HL-60 (cell line): ENCODE measurements around the gene HOXD13.

Experiments
- DNase-seq, 2 experiments: peaks; one replicate each; pipeline ENCODE4 v3.0.0-alpha.2; 2010 to 2020; ENCODE audit warnings: low read depth in 1 of 2, low spot score in 1 of 2
- H3K27ac ChIP-seq: fragments of 250-450 bp; sonication (Bioruptor Pico); replicated peaks from 2 replicates; pipeline ENCODE4 v1.5.1; 2020; ENCODE audit warnings: mild to moderate bottlenecking, moderate library complexity
- H3K27me3 ChIP-seq: fragments of 250-450 bp; sonication (Bioruptor Pico); 2 replicates; pipeline ENCODE4 v1.5.1; 2021; ENCODE audit warnings: mild to moderate bottlenecking, moderate library complexity; ENCODE audit not compliant: insufficient read depth, poor library complexity, severe bottlenecking
- H3K4me3 ChIP-seq: replicated peaks from 2 replicates; pipeline ENCODE4 v1.5.1; 2011; ENCODE audit warnings: mild to moderate bottlenecking, control low read depth, low read length; ENCODE audit not compliant: insufficient read depth
- CTCF ChIP-seq: IDR thresholded peaks from one replicate; pipeline ENCODE4 v1.5.1; 2011; ENCODE audit warnings: low read length, control low read depth, inconsistent platforms; ENCODE audit not compliant: insufficient read depth
- GABPA ChIP-seq: IDR thresholded peaks from 2 replicates; pipeline ENCODE4 v1.6.1; 2012; ENCODE audit warnings: low read depth
- POLR2AphosphoS5 ChIP-seq: IDR thresholded peaks from 2 replicates; pipeline ENCODE4 v1.6.1; 2012; ENCODE audit warnings: low read depth
- REST ChIP-seq: IDR thresholded peaks from 2 replicates; pipeline ENCODE4 v1.6.1; 2012; ENCODE audit warnings: low read depth; ENCODE audit not compliant: insufficient replicate concordance
- SPI1 ChIP-seq: IDR thresholded peaks from 2 replicates; pipeline ENCODE4 v1.6.1; 2012; ENCODE audit warnings: low read depth, mild to moderate bottlenecking, borderline replicate concordance

Gene HOXD13

GRCh38 chr2:176128982-176129796 lies 36.7 kb downstream of the HOXD13 start, which contains the start of gene HOXD8:
Gene HOXD8, plus strand, starts transcription at chr2:176129705. Its CDS starts 662 bp downstream, at chr2:176130367.
- Histone ChIP-seq H3K4me3 (0 out of 2 replicates have a peak within 1 kb of the TSS, but pooled peaks have one; percentile 14), H3K27me3 (peaks cover 84% of the 10 kb centered on the region), H3K27ac (no peak within 1 kb of the TSS)
- DNase-seq = no peak
- TF ChIP-seq SPI1 = no peak
- TF ChIP-seq REST = no peak
- no peak for TF ChIP-seq POLR2AphosphoS5
- no peak for TF ChIP-seq GABPA
- TF ChIP-seq CTCF = no peak

GRCh38 chr2:176129813-176130146 lies 37.3 kb downstream of the HOXD13 start:
- Histone ChIP-seq H3K27me3 (peaks cover 83% of the 10 kb centered on the region), H3K4me3 (no peak overlapping the region), H3K27ac (no peak overlapping the region)
- no peak for DNase-seq
- TF ChIP-seq GABPA (no peak), POLR2AphosphoS5 (no peak), CTCF (no peak), REST (no peak), SPI1 (no peak)

GRCh38 chr2:176130147-176130956 lies 37.8 kb downstream of the HOXD13 start:
- no peak overlapping the region for H3K27ac ChIP-seq
- 0 out of 2 replicates have a peak overlapping the region, but pooled peaks have one; percentile 14 for H3K4me3 ChIP-seq
- peaks cover 83% of the 10 kb centered on the region for H3K27me3 ChIP-seq
- TF ChIP-seq POLR2AphosphoS5 (no peak), SPI1 (no peak), GABPA (no peak), CTCF (no peak), REST (no peak)
- DNase-seq = no peak
